Spleen (tissue), 11 donors: ENCODE data around the gene CEACAM3. TPM values are rescaled to one million over a fixed set of nuclear protein-coding genes. Genes with fewer than 3 reads are reported as not detected.

Source experiments
- DNase-seq: peaks from one replicate; pipeline ENCODE4 v3.0.0-alpha.2; 2020
- H3K27ac ChIP-seq, 8 donors: fragments of 200-600 bp; sonication (generic) in 7 of 8; 1 replicate in 4 of 8; 2 replicates in 4 of 8; pipeline versions ENCODE4 v1.5.0 to v1.8.0; 2016 to 2021; ENCODE audit warnings: inconsistent platforms in 4 of 8, mild to moderate bottlenecking in 4 of 8, moderate library complexity in 1 of 8
- H3K27me3 ChIP-seq, 7 donors: fragments of 200-600 bp; sonication (generic) in 6 of 7; replicated peaks in 1 of 7; 1 replicate in 4 of 7; 2 replicates in 3 of 7; pipeline versions ENCODE4 v1.5.0 to v1.8.0; 2016 to 2021; ENCODE audit warnings: inconsistent platforms in 3 of 7, mild to moderate bottlenecking in 1 of 7
- H3K36me3 ChIP-seq, 6 donors: fragments of 200-600 bp; sonication (generic) in 5 of 6; 1 replicate in 4 of 6; 2 replicates in 2 of 6; pipeline versions ENCODE4 v1.5.0 to v1.8.0; 2016 to 2021; ENCODE audit warnings: inconsistent platforms in 2 of 6
- H3K4me1 ChIP-seq, 6 donors: fragments of 200-600 bp; sonication (generic) in 5 of 6; 1 replicate in 3 of 6; 2 replicates in 3 of 6; pipeline versions ENCODE4 v1.5.0 to v1.8.0; 2016 to 2021; ENCODE audit warnings: inconsistent platforms in 3 of 6
- H3K4me3 ChIP-seq, 8 donors: fragments of 200-600 bp; sonication (generic) in 7 of 8; 1 replicate in 4 of 8; 2 replicates in 4 of 8; pipeline versions ENCODE4 v1.5.0 to v1.8.0; 2016 to 2021; ENCODE audit warnings: inconsistent platforms in 4 of 8, mild to moderate bottlenecking in 4 of 8, moderate library complexity in 2 of 8
- H3K9me3 ChIP-seq, 8 donors: fragments of 200-600 bp; sonication (generic) in 7 of 8; 1 replicate in 4 of 8; 2 replicates in 4 of 8; pipeline versions ENCODE4 v1.5.0 to v1.8.0; 2016 to 2021; ENCODE audit warnings: inconsistent platforms in 4 of 8
- POLR2A ChIP-seq, 3 donors: fragments of 450-650 bp; IDR thresholded peaks; one replicate each; pipeline ENCODE4 v1.5.1; 2017; ENCODE audit warnings: antibody characterized with exemption in 3 of 3, mild to moderate bottlenecking in 1 of 3
- POLR2AphosphoS5 ChIP-seq, 3 donors: sonication (generic); formaldehyde crosslinking; IDR thresholded peaks; one replicate each; pipeline ENCODE4 v1.5.1; 2017; ENCODE audit warnings: antibody characterized with exemption in 3 of 3
- WGBS, 5 donors: extraction: QIAGEN DNeasy Blood & Tissue Kit in 3 of 5; methylation state at CpG; one replicate each; pipeline versions ENCODE4 v1.1.5 to v1.1.7; 2013 to 2018; 5-methylcytosine and 5-hydroxymethylcytosine counted together
- intact Hi-C: fragments of 100-400 bp; cut with DNase I; formaldehyde crosslinking; loops from one replicate; pipeline ENCODE4 v1.15.0; 2023; ENCODE audit warnings: low total_unique reads
- polyA plus RNA-seq, 3 donors: library from polyadenylated mRNA; stranded (reverse); fragments of 200-250 nt; gene quantifications; one replicate each; pipeline ENCODE4 v1.2.1, GENCODE V29; 2013
- total RNA-seq, 7 donors: library from RNA; depleted of rRNA in 3 of 7; stranded (reverse); fragments of >200 nt in 3 of 7; fragmentation: NEBNext Ultra II Directional in 4 of 7; extraction: Animal tissue kit (Norgen Biotek cat#: 25700) in 4 of 7; gene quantifications; one replicate each; pipeline versions ENCODE4 v1.1.0 to v1.2.1, GENCODE V29; 2016 to 2021
- TF ChIP-seq, protein P1 (sequence below), 11 experiments: fragments of 200-600 bp in 7 of 11; fragments of 450-650 bp in 4 of 11; sonication (generic) in 4 of 11; IDR thresholded peaks in 8 of 11; conservative IDR thresholded peaks in 3 of 11; 1 replicate in 7 of 11; 2 replicates in 4 of 11; pipeline versions ENCODE4 v1.4.0 to v1.8.0; 2016 to 2021; ENCODE audit warnings: antibody characterized with exemption in 11 of 11, inconsistent platforms in 4 of 11, mild to moderate bottlenecking in 1 of 11
- donor health status: healthy with polysubstance abuse.
- donor health status: DM: no; HTN: no; CAD: no; lungs with moderate emphysema.
- donor health status: DM: no; HTN: no; CAD: no.
- donor health status: Bipolar disorder and iron deficiency.
- donor health status: healthy.
- donor health status: DM: no; HTN: no; CAD: no.
- donor health status: DM: yes; HTN: yes; CAD: no.

CEACAM3 gene
- total and polyA plus RNA-seq, 10 donors, result 0.55 to 31.9 (median 10.1) TPM

DNA sequence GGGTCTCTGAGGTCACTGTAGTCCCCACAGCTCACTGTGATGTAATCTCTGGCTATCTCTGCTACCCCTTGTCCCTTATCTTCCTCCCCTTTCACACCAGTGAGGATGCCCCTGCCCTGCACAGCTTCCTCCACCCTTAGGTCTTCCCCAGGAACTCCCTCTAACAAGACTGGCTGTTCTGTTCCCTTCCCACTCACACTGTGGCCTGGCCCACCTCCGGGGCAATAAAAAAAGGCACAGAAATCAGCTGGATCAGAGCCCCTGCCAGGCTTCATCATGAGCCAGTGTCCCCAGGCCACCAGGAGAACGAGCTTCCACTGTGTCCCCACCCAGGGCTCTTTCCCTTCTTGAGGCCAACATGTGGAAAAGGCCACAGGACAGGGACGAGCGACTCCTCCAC, 4.6 kb downstream of the CEACAM3 start:
- peaks cover 0 to 48% (median 20%) of the 10 kb centered on the region in 6 donors for H3K4me1 ChIP-seq
- peak overlapping the region in 7 of 8 donors; percentile 55 to 96 (median 87) for H3K27ac ChIP-seq
- WGBS, 5 donors, result 73 to 86% (median 76%) methylated on average over 4 of the region's 4 CpGs
- no peaks in the 10 kb centered on the region for H3K9me3 ChIP-seq
- TF ChIP-seq, protein P1, sequence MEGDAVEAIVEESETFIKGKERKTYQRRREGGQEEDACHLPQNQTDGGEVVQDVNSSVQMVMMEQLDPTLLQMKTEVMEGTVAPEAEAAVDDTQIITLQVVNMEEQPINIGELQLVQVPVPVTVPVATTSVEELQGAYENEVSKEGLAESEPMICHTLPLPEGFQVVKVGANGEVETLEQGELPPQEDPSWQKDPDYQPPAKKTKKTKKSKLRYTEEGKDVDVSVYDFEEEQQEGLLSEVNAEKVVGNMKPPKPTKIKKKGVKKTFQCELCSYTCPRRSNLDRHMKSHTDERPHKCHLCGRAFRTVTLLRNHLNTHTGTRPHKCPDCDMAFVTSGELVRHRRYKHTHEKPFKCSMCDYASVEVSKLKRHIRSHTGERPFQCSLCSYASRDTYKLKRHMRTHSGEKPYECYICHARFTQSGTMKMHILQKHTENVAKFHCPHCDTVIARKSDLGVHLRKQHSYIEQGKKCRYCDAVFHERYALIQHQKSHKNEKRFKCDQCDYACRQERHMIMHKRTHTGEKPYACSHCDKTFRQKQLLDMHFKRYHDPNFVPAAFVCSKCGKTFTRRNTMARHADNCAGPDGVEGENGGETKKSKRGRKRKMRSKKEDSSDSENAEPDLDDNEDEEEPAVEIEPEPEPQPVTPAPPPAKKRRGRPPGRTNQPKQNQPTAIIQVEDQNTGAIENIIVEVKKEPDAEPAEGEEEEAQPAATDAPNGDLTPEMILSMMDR (IDR thresholded peaks at IDR 0.05 in 8 of 11, conservative IDR thresholded peaks at IDR 0.05 in 3 of 11), result no peak
- TF ChIP-seq POLR2AphosphoS5 (IDR thresholded peaks at IDR 0.05) (no peak), POLR2A (IDR thresholded peaks at IDR 0.05) (no peak)
- H3K27me3 ChIP-seq, result peaks cover 0 to 7% (median 0%) of the 10 kb centered on the region in 7 donors
- peak overlapping the region in 1 of 8 donors; percentile 58 for H3K4me3 ChIP-seq
- intact Hi-C loops, result no loop called here
- no peaks in the 10 kb centered on the region for H3K36me3 ChIP-seq
- no peak for DNase-seq

- TF ChIP-seq, protein P1 (IDR thresholded peaks at IDR 0.05 in 8 of 11, conservative IDR thresholded peaks at IDR 0.05 in 3 of 11), result no peak
- TF ChIP-seq POLR2A (IDR thresholded peaks at IDR 0.05), result no peak
- TF ChIP-seq POLR2AphosphoS5 (IDR thresholded peaks at IDR 0.05), result no peak
- intact Hi-C loops, result no loop called here
- H3K27me3 ChIP-seq, result no peaks in the 10 kb centered on the region
- H3K9me3 ChIP-seq, result no peaks in the 10 kb centered on the region
- peak overlapping the region in 7 of 8 donors; percentile 55 to 96 (median 87) for H3K27ac ChIP-seq
- DNase-seq, result no peak
- peak overlapping the region in 1 of 8 donors; percentile 58 for H3K4me3 ChIP-seq
- no peaks in the 10 kb centered on the region for H3K36me3 ChIP-seq
- H3K4me1 ChIP-seq, result peaks cover 0 to 40% (median 20%) of the 10 kb centered on the region in 6 donors
- WGBS, 5 donors, result 18 to 33% (median 25%) methylated on average over 2 of the region's 2 CpGs
These were observed 5.4 kb downstream of the CEACAM3 start for GRCh38 chr19:41801792-41802211.

GRCh38 chr19:41802770-41803169, 6.4 kb downstream of the CEACAM3 start:
- Histone ChIP-seq H3K9me3 (no peaks in the 10 kb centered on the region), H3K4me1 (peaks cover 0 to 46% (median 20%) of the 10 kb centered on the region in 6 donors), H3K27ac (peak overlapping the region in 7 of 8 donors; percentile 55 to 96 (median 87)), H3K27me3 (no peaks in the 10 kb centered on the region), H3K36me3 (peaks cover 0 to 7% (median 0%) of the 10 kb centered on the region in 6 donors), H3K4me3 (peak overlapping the region in 1 of 8 donors; percentile 58)
- intact Hi-C loops, result no loop called here
- DNase-seq, result no peak
- WGBS, 5 donors, result 34 to 55% (median 42%) methylated on average over 2 of the region's 2 CpGs
- TF ChIP-seq, protein P1 (IDR thresholded peaks at IDR 0.05 in 8 of 11, conservative IDR thresholded peaks at IDR 0.05 in 3 of 11), result no peak
- TF ChIP-seq POLR2A (IDR thresholded peaks at IDR 0.05) (no peak), POLR2AphosphoS5 (IDR thresholded peaks at IDR 0.05) (no peak)

DNA sequence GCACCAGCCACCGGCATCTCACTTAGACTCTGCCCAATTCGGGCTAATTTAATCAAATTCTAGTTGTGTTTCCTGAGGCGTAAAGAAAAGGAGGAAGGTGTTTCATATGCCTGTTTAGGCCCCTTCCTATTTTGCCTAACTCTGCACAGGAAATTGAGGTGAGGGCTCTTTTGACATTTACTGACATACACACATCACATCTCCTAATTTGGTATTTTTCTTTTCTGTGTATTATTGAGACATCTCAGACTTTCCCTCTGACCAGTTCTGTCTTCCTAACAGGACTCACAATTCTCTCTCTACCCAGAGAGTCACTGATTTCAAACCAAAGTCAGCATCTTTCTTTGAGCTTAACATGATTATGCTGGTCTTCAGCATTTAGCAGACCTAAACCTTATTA, 7.9 kb downstream of the CEACAM3 start:
- Histone ChIP-seq H3K27ac (peak overlapping the region in 6 of 8 donors; percentile 80 to 96 (median 89)), H3K4me3 (peak overlapping the region in 1 of 8 donors; percentile 58), H3K4me1 (peaks cover 0 to 59% (median 20%) of the 10 kb centered on the region in 6 donors), H3K9me3 (no peaks in the 10 kb centered on the region), H3K36me3 (peaks cover 0 to 8% (median 0%) of the 10 kb centered on the region in 6 donors), H3K27me3 (peaks cover 0 to 9% (median 0%) of the 10 kb centered on the region in 7 donors)
- TF ChIP-seq POLR2AphosphoS5 (IDR thresholded peaks at IDR 0.05) (no peak), POLR2A (IDR thresholded peaks at IDR 0.05) (no peak)
- TF ChIP-seq, protein P1 (IDR thresholded peaks at IDR 0.05 in 8 of 11, conservative IDR thresholded peaks at IDR 0.05 in 3 of 11), result no peak
- DNase-seq, result no peak
- WGBS, 5 donors, result 30 to 49% (median 39%) methylated on average over 3 of the region's 3 CpGs
- intact Hi-C loops, result no loop called here
